Measurements from ENCODE around the gene TCERG1. TPM values are rescaled to one million over a fixed set of nuclear protein-coding genes. Genes with fewer than 3 reads are reported as not detected.

Gene TCERG1
- total RNA-seq, 1 donor from 2014 or later = 156 TPM

GRCh38 chr5:146510559-146511125 is 63.5 kb downstream of the TCERG1 start:
- Mint-ChIP-seq H3K4me1 (peaks cover 3% of the 10 kb centered on the region), H3K9me3 (no peaks in the 10 kb centered on the region), H3K27ac (no peak overlapping the region), H3K36me3 (peaks cover 33% of the 10 kb centered on the region), H3K4me3 (no peak overlapping the region), H3K27me3 (ENCODE audit: low read depth) (no peaks in the 10 kb centered on the region)
- DNase-seq (ENCODE audit: low spot score in 2 of 2, unreplicated experiment in 2 of 2) = no peak
- no peak for TF ChIP-seq CTCF (IDR thresholded peaks at IDR 0.05; ENCODE audit: unreplicated experiment)

GRCh38 chr5:146513462-146513861 is 66.3 kb downstream of the TCERG1 start:
- H3K27me3 Mint-ChIP-seq (ENCODE audit: low read depth) = no peaks in the 10 kb centered on the region
- H3K4me1 Mint-ChIP-seq = peaks cover 3% of the 10 kb centered on the region
- TF ChIP-seq CTCF (IDR thresholded peaks at IDR 0.05; ENCODE audit: unreplicated experiment) = no peak
- no peak overlapping the region for H3K27ac Mint-ChIP-seq
- DNase-seq (ENCODE audit: low spot score in 2 of 2, unreplicated experiment in 2 of 2) = no peak
- no peaks in the 10 kb centered on the region for H3K9me3 Mint-ChIP-seq
- no peak overlapping the region for H3K4me3 Mint-ChIP-seq
- peaks cover 19% of the 10 kb centered on the region for H3K36me3 Mint-ChIP-seq

- TF ChIP-seq CTCF (IDR thresholded peaks at IDR 0.05; ENCODE audit: unreplicated experiment) = no peak
- no peak for DNase-seq (ENCODE audit: low spot score in 2 of 2, unreplicated experiment in 2 of 2)
- H3K36me3 Mint-ChIP-seq = peaks cover 13% of the 10 kb centered on the region
- peaks cover 3% of the 10 kb centered on the region for H3K4me1 Mint-ChIP-seq
- no peak overlapping the region for H3K27ac Mint-ChIP-seq
- no peak overlapping the region for H3K4me3 Mint-ChIP-seq
- H3K9me3 Mint-ChIP-seq = no peaks in the 10 kb centered on the region
- H3K27me3 Mint-ChIP-seq (ENCODE audit: low read depth) = no peaks in the 10 kb centered on the region
Measured at GRCh38 chr5:146514575-146514974, 67.4 kb downstream of the TCERG1 start.

GRCh38 chr5:146515473-146516150 is 68.5 kb downstream of the TCERG1 start:
- H3K27me3 Mint-ChIP-seq (ENCODE audit: low read depth) = no peaks in the 10 kb centered on the region
- no peaks in the 10 kb centered on the region for H3K9me3 Mint-ChIP-seq
- TF ChIP-seq CTCF (IDR thresholded peaks at IDR 0.05; ENCODE audit: unreplicated experiment) = no peak
- no peak overlapping the region for H3K4me3 Mint-ChIP-seq
- no peak overlapping the region for H3K27ac Mint-ChIP-seq
- H3K4me1 Mint-ChIP-seq = peaks cover 3% of the 10 kb centered on the region
- peaks cover 6% of the 10 kb centered on the region for H3K36me3 Mint-ChIP-seq
- DNase-seq (ENCODE audit: low spot score in 2 of 2, unreplicated experiment in 2 of 2) = no peak

- H3K36me3 Mint-ChIP-seq = peaks cover under 1% of the 10 kb centered on the region
- no peaks in the 10 kb centered on the region for H3K27me3 Mint-ChIP-seq (ENCODE audit: low read depth)
- DNase-seq (ENCODE audit: low spot score in 2 of 2, unreplicated experiment in 2 of 2) = no peak
- peaks cover 3% of the 10 kb centered on the region for H3K4me1 Mint-ChIP-seq
- H3K27ac Mint-ChIP-seq = no peak within 1 kb of the TSS
- no peak for TF ChIP-seq CTCF (IDR thresholded peaks at IDR 0.05; ENCODE audit: unreplicated experiment)
- H3K9me3 Mint-ChIP-seq = no peaks in the 10 kb centered on the region
- no peak within 1 kb of the TSS for H3K4me3 Mint-ChIP-seq
Measured at GRCh38 chr5:146516151-146516475, 69.0 kb downstream of the TCERG1 start, which contains the start of gene GPR151. GPR151 (minus strand) TSS chr5:146516190; CDS start chr5:146516113, 77 bp downstream.

Measured in mesothelial cell of epicardium (in vitro differentiated cells).